ENCODE data around the gene PLAAT3. TPM values are rescaled to one million over a fixed set of nuclear protein-coding genes. Genes with fewer than 3 reads are reported as not detected.
"Not testable (repeated sequence)": the region's sequence is repeated elsewhere in the genome, so short reads cannot be mapped to it uniquely, and the experiment has no call there.

Gene PLAAT3
- polyA plus RNA-seq, 2 of the 4 experiments (the other 2 are of a cell fraction), result 39.5 to 65.2 TPM

- Histone ChIP-seq H3K9me3 (no peaks in the 10 kb centered on the region), H3K27ac (peak overlapping the region; percentile 42 to 82; a peak in 4 of 6 replicates), H3K4me3 (no peak overlapping the region), H3K4me2 (no peak overlapping the region), H3K4me1 (peaks cover 48% of the 10 kb centered on the region)
- FAIRE-seq (no peak), DNase-seq (ENCODE audit: low read depth in 1 of 2, low spot score in 1 of 2) (no peak), ATAC-seq (no peak)
- POLR2A ChIA-PET, result interaction anchor here (0.6 kb wide), 1 partner anchor 18 kb away, joined by 3 read pairs; no protein-coding TSS in a partner anchor
- CTCF ChIA-PET, result interaction anchor here (0.6 to 1.7 kb wide), 3 partner anchors 15 to 1209 kb away, joined by 3 to 5 read pairs (median 3); no protein-coding TSS in a partner anchor
- WGBS (ENCODE audit: missing lambda C conversion rate), result 69% methylated on average over 4 of the region's 4 CpGs
- no peak for TF ChIP-seq POLR2A (IDR thresholded peaks at IDR 0.05; ENCODE audit: low read length)
- no peak for TF ChIP-seq TP53 (CRISPR knock-in tag; IDR thresholded peaks at IDR 0.05)
- TF ChIP-seq RCOR1 (IDR thresholded peaks at IDR 0.05; ENCODE audit: low read depth, low read length), result no peak
- no peak for TF ChIP-seq HOXB5 (CRISPR knock-in tag; IDR thresholded peaks at IDR 0.05)
- no peak for TF ChIP-seq CHD4 (IDR thresholded peaks at IDR 0.05; ENCODE audit: borderline replicate concordance)
- no peak for TF ChIP-seq ZSCAN20 (CRISPR knock-in tag; IDR thresholded peaks at IDR 0.05)
- TF ChIP-seq SREBF2 (IDR thresholded peaks at IDR 0.05), result no peak
Measured at GRCh38 chr11:63532799-63533475, 81.3 kb downstream of the PLAAT3 start.

GRCh38 chr11:63532117-63532516, 82.1 kb downstream of the PLAAT3 start:
- no peaks in the 10 kb centered on the region for H3K9me3 ChIP-seq
- H3K4me3 ChIP-seq, result no peak overlapping the region
- no peak for FAIRE-seq
- no peak for DNase-seq (ENCODE audit: low read depth in 1 of 2, low spot score in 1 of 2)
- ATAC-seq, result no peak
- H3K4me1 ChIP-seq, result peaks cover 56% of the 10 kb centered on the region
- peak overlapping the region; percentile 68; the same call in 2 of the 3 replicates for H3K4me2 ChIP-seq
- ChIA-PET CTCF (interaction anchor here (1.7 kb wide), 1 partner anchor 14 kb away, joined by 3 read pairs; no protein-coding TSS in a partner anchor), POLR2A (no interaction called here)
- TF ChIP-seq EHF (CRISPR knock-in tag; IDR thresholded peaks at IDR 0.05) (no peak), MYC (IDR thresholded peaks at IDR 0.05; ENCODE audit: borderline replicate concordance, low read length) (no peak), RFX5 (IDR thresholded peaks at IDR 0.05) (no peak), KDM1A (IDR thresholded peaks at IDR 0.05; ENCODE audit: low read depth) (no peak), SMC3 (IDR thresholded peaks at IDR 0.05) (no peak), MAX (IDR thresholded peaks at IDR 0.05) (no peak)
- 77% methylated on average over 2 of the region's 2 CpGs for WGBS (ENCODE audit: missing lambda C conversion rate)
- peak overlapping the region; percentile 81 to 82; a peak in 5 of 6 replicates for H3K27ac ChIP-seq

GRCh38 chr11:63531074-63531792, 83.0 kb downstream of the PLAAT3 start:
- DNase-seq (ENCODE audit: low read depth in 1 of 2, low spot score in 1 of 2) (peak in 1 of 2 experiments; percentile 85), ATAC-seq (peak; percentile 74 to 86; a peak in 5 of 6 replicates)
- peak overlapping the region; percentile 68 for H3K4me2 ChIP-seq
- peaks cover 50% of the 10 kb centered on the region for H3K4me1 ChIP-seq
- H3K9me3 ChIP-seq; FAIRE-seq; H3K4me3 ChIP-seq; POLR2A ChIA-PET; TF ChIP-seq FOSL2 (IDR thresholded peaks at IDR 0.05): not testable (repeated sequence)
- CTCF ChIA-PET, result interaction anchor here (1.7 kb wide), 1 partner anchor 13 kb away, joined by 3 read pairs; no protein-coding TSS in a partner anchor
- peak overlapping the region; percentile 81 to 82 for H3K27ac ChIP-seq
- 35% methylated on average over 5 of the region's 6 CpGs for WGBS (ENCODE audit: missing lambda C conversion rate)
- TF ChIP-seq EHF (CRISPR knock-in tag; IDR thresholded peaks at IDR 0.05) (peak; percentile 100), FOSB (CRISPR knock-in tag; IDR thresholded peaks at IDR 0.05) (peak; percentile 99), HOXB5 (CRISPR knock-in tag; IDR thresholded peaks at IDR 0.05) (peak; percentile 100), NPAS2 (CRISPR knock-in tag; IDR thresholded peaks at IDR 0.05; ENCODE audit: borderline replicate concordance) (peak; percentile 92), HOXA7 (CRISPR knock-in tag; IDR thresholded peaks at IDR 0.05) (peak; percentile 99), TFCP2L1 (CRISPR knock-in tag; IDR thresholded peaks at IDR 0.05) (peak; percentile 93), RARB (CRISPR knock-in tag; IDR thresholded peaks at IDR 0.05) (peak; percentile 92), FOSL2 (CRISPR knock-in tag; IDR thresholded peaks at IDR 0.05) (peak; percentile 74), FOXS1 (CRISPR knock-in tag; IDR thresholded peaks at IDR 0.05) (peak; percentile 100), ZSCAN20 (CRISPR knock-in tag; IDR thresholded peaks at IDR 0.05) (peak; percentile 100), HMGXB4 (CRISPR knock-in tag; IDR thresholded peaks at IDR 0.05; ENCODE audit: borderline replicate concordance) (peak; percentile 94), ATOH8 (CRISPR knock-in tag; IDR thresholded peaks at IDR 0.05; ENCODE audit: low read depth) (peak; percentile 99), ZNF302 (CRISPR knock-in tag; IDR thresholded peaks at IDR 0.05) (peak; percentile 100), HEYL (CRISPR knock-in tag; IDR thresholded peaks at IDR 0.05) (peak; percentile 100), HOXB13 (CRISPR knock-in tag; IDR thresholded peaks at IDR 0.05; ENCODE audit: low read depth) (peak; percentile 100), TP53 (CRISPR knock-in tag; IDR thresholded peaks at IDR 0.05) (peak; percentile 97), MAX (IDR thresholded peaks at IDR 0.05) (peak; percentile 29; the same call in 1 of the 2 replicates)

Measured in A549 (cell line).